ENCODE measurements around the gene SHD. TPM values are rescaled to one million over a fixed set of nuclear protein-coding genes. Genes with fewer than 3 reads are reported as not detected.
"Not testable (repeated sequence)": the region's sequence is repeated elsewhere in the genome, so short reads cannot be mapped to it uniquely, and the experiment has no call there.

The SHD gene
- total RNA-seq, 4 donors from 2014 or later, result not detected

GRCh38 chr19:4268816-4269430, 10.1 kb upstream of the SHD start:
- 93% methylated on average over 7 of the region's 13 CpGs for whole genome bisulfite sequencing
- peaks cover 70% of the 10 kb centered on the region for H3K36me3 ChIP-seq
- no peaks in the 10 kb centered on the region for H3K27me3 ChIP-seq
- no peaks in the 10 kb centered on the region for H3K9me3 ChIP-seq
- TF ChIP-seq EP300 (IDR thresholded peaks at IDR 0.05) (no peak), POLR2AphosphoS5 (IDR thresholded peaks at IDR 0.05) (no peak), POLR2A (IDR thresholded peaks at IDR 0.05) (no peak), CTCF (IDR thresholded peaks at IDR 0.05) (no peak)
- H3K27ac ChIP-seq, result no peak overlapping the region
- no peak overlapping the region for H3K4me3 ChIP-seq
- no peaks in the 10 kb centered on the region for H3K4me1 ChIP-seq
- DNase-seq (ENCODE audit: low spot score in 2 of 2), result no peak

- Histone ChIP-seq H3K4me3 (no peak overlapping the region), H3K9me3 (no peaks in the 10 kb centered on the region), H3K27me3 (peaks cover 8% of the 10 kb centered on the region), H3K4me1 (no peaks in the 10 kb centered on the region), H3K36me3 (peaks cover 34% of the 10 kb centered on the region), H3K27ac (no peak overlapping the region)
- no peak for TF ChIP-seq POLR2AphosphoS5 (IDR thresholded peaks at IDR 0.05)
- no peak for TF ChIP-seq EP300 (IDR thresholded peaks at IDR 0.05)
- TF ChIP-seq CTCF (IDR thresholded peaks at IDR 0.05), result no peak
- TF ChIP-seq POLR2A (IDR thresholded peaks at IDR 0.05), result no peak
- no peak for DNase-seq (ENCODE audit: low spot score in 2 of 2)
- 56% methylated on average over 8 of the region's 10 CpGs for WGBS
These were observed 6.2 kb upstream of the SHD start for GRCh38 chr19:4272894-4273293.

GRCh38 chr19:4274321-4274686, 4.8 kb upstream of the SHD start:
- H3K27ac ChIP-seq; H3K4me1 ChIP-seq; H3K4me3 ChIP-seq; DNase-seq (ENCODE audit: low spot score in 2 of 2); H3K9me3 ChIP-seq: not testable (repeated sequence)
- H3K36me3 ChIP-seq, result peaks cover 21% of the 10 kb centered on the region
- H3K27me3 ChIP-seq, result peaks cover 22% of the 10 kb centered on the region
- 89% methylated on average over 6 of the region's 6 CpGs for WGBS

GRCh38 chr19:4277191-4277696, 1.8 kb upstream of the SHD start:
- DNase-seq (ENCODE audit: low spot score in 2 of 2), result no peak
- Histone ChIP-seq H3K4me1 (peaks cover 16% of the 10 kb centered on the region), H3K9me3 (no peaks in the 10 kb centered on the region), H3K27me3 (peaks cover 51% of the 10 kb centered on the region), H3K4me3 (no peak overlapping the region), H3K27ac (no peak overlapping the region), H3K36me3 (no peaks in the 10 kb centered on the region)
- 32% methylated on average over 14 of the region's 16 CpGs for WGBS
- TF ChIP-seq EP300 (IDR thresholded peaks at IDR 0.05) (no peak), POLR2A (IDR thresholded peaks at IDR 0.05) (no peak), CTCF (IDR thresholded peaks at IDR 0.05) (no peak), POLR2AphosphoS5 (IDR thresholded peaks at IDR 0.05) (no peak)

- 44% methylated on average over 4 of the region's 4 CpGs for WGBS
- no peak overlapping the region for H3K27ac ChIP-seq
- peaks cover 16% of the 10 kb centered on the region for H3K4me1 ChIP-seq
- H3K9me3 ChIP-seq, result no peaks in the 10 kb centered on the region
- no peak overlapping the region for H3K4me3 ChIP-seq
- no peaks in the 10 kb centered on the region for H3K36me3 ChIP-seq
- TF ChIP-seq POLR2AphosphoS5 (IDR thresholded peaks at IDR 0.05) (no peak), CTCF (IDR thresholded peaks at IDR 0.05) (no peak), EP300 (IDR thresholded peaks at IDR 0.05) (no peak), POLR2A (IDR thresholded peaks at IDR 0.05) (no peak)
- DNase-seq (ENCODE audit: low spot score in 2 of 2), result no peak
- H3K27me3 ChIP-seq, result peaks cover 59% of the 10 kb centered on the region
These were observed 1.1 kb upstream of the SHD start for GRCh38 chr19:4278010-4278409.

- WGBS, result 0% methylated on average over 13 of the region's 30 CpGs
- no peak overlapping the region for H3K27ac ChIP-seq
- no peaks in the 10 kb centered on the region for H3K9me3 ChIP-seq
- no peaks in the 10 kb centered on the region for H3K36me3 ChIP-seq
- H3K27me3 ChIP-seq, result peaks cover 59% of the 10 kb centered on the region
- H3K4me1 ChIP-seq, result peaks cover 16% of the 10 kb centered on the region
- DNase-seq (ENCODE audit: low spot score in 2 of 2), result no peak
- TF ChIP-seq POLR2AphosphoS5 (IDR thresholded peaks at IDR 0.05), result no peak
- TF ChIP-seq EP300 (IDR thresholded peaks at IDR 0.05), result no peak
- no peak for TF ChIP-seq POLR2A (IDR thresholded peaks at IDR 0.05)
- TF ChIP-seq CTCF (IDR thresholded peaks at IDR 0.05), result no peak
- H3K4me3 ChIP-seq, result peak overlapping the region; percentile 29
These were observed 132 bp downstream of the SHD start for GRCh38 chr19:4279267-4279529.
